H9 (cell line): ENCODE data around the gene ADGRF5. TPM values are rescaled to one million over a fixed set of nuclear protein-coding genes. Genes with fewer than 3 reads are reported as not detected.

Experiments used
- DNase-seq: peaks from one replicate; pipeline ENCODE4 v3.0.0-alpha.2; 2017
- H2AFZ ChIP-seq: one replicate; pipeline ENCODE4 v1.6.1; 2013; ENCODE audit warnings: mild to moderate bottlenecking, low read length, control low read depth, moderate library complexity
- H2AK5ac ChIP-seq: 2 replicates; pipeline ENCODE4 v1.6.1; 2013; ENCODE audit warnings: low read length, control low read depth, mixed read lengths; ENCODE audit not compliant: insufficient read length
- H2BK120ac ChIP-seq: one replicate; pipeline ENCODE4 v1.6.1; 2013; ENCODE audit warnings: low read depth, mild to moderate bottlenecking, low read length, control low read depth, inconsistent platforms; ENCODE audit not compliant: poor library complexity, severe bottlenecking
- H2BK12ac ChIP-seq: 2 replicates; pipeline ENCODE4 v1.6.1; 2013; ENCODE audit warnings: low read length, control low read depth, mixed read lengths, low read depth; ENCODE audit not compliant: insufficient read length
- H2BK15ac ChIP-seq: 2 replicates; pipeline ENCODE4 v1.6.1; 2013; ENCODE audit warnings: low read depth, low read length, control low read depth
- H2BK20ac ChIP-seq: one replicate; pipeline ENCODE4 v1.6.1; 2013; ENCODE audit warnings: low read depth, mild to moderate bottlenecking, low read length, control low read depth, inconsistent platforms; ENCODE audit not compliant: poor library complexity, severe bottlenecking
- H2BK5ac ChIP-seq: 2 replicates; pipeline ENCODE4 v1.6.1; 2013; ENCODE audit warnings: low read length, control low read depth, mixed read lengths; ENCODE audit not compliant: insufficient read length
- H3K14ac ChIP-seq: 2 replicates; pipeline ENCODE4 v1.6.1; 2013; ENCODE audit warnings: low read length, control low read depth; ENCODE audit not compliant: insufficient read depth
- H3K18ac ChIP-seq: 2 replicates; pipeline ENCODE4 v1.6.1; 2013; ENCODE audit warnings: low read depth, mild to moderate bottlenecking, mixed read lengths, low read length, control low read depth; ENCODE audit not compliant: insufficient read length
- H3K23ac ChIP-seq: 2 replicates; pipeline ENCODE4 v1.6.1; 2013; ENCODE audit warnings: low read length, control low read depth, mixed read lengths, low read depth; ENCODE audit not compliant: insufficient read length
- H3K23me2 ChIP-seq: 2 replicates; pipeline ENCODE4 v1.6.1; 2013; ENCODE audit warnings: low read depth, mild to moderate bottlenecking, mixed read lengths, low read length, control low read depth; ENCODE audit not compliant: insufficient read length, poor library complexity, severe bottlenecking
- H3K27ac ChIP-seq: 2 replicates; pipeline ENCODE4 v1.5.1; 2013; ENCODE audit warnings: low read length, control low read depth, mixed read lengths, low read depth; ENCODE audit not compliant: insufficient read length
- H3K27me3 ChIP-seq: 2 replicates; pipeline ENCODE4 v1.6.1; 2013; ENCODE audit warnings: low read length, control low read depth, inconsistent platforms; ENCODE audit not compliant: insufficient read depth
- H3K4ac ChIP-seq: 2 replicates; pipeline ENCODE4 v1.6.1; 2013; ENCODE audit warnings: low read depth, mild to moderate bottlenecking, control low read depth, inconsistent platforms, low read length, moderate library complexity
- H3K4me1 ChIP-seq: 2 replicates; pipeline ENCODE4 v1.6.1; 2013; ENCODE audit warnings: low read length, control low read depth, inconsistent platforms; ENCODE audit not compliant: insufficient read depth
- H3K4me2 ChIP-seq: 2 replicates; pipeline ENCODE4 v1.6.1; 2013; ENCODE audit warnings: low read length, control low read depth, mixed read lengths; ENCODE audit not compliant: insufficient read length, insufficient read depth
- H3K56ac ChIP-seq: 2 replicates; pipeline ENCODE4 v1.6.1; 2013; ENCODE audit warnings: low read depth, mild to moderate bottlenecking, mixed read lengths, low read length, control low read depth; ENCODE audit not compliant: insufficient read length
- H3K79me1 ChIP-seq: 2 replicates; pipeline ENCODE4 v1.6.1; 2013; ENCODE audit warnings: low read depth, mild to moderate bottlenecking, moderate library complexity, low read length, control low read depth, inconsistent platforms; ENCODE audit not compliant: insufficient read depth, poor library complexity, severe bottlenecking
- H3K79me2 ChIP-seq: 2 replicates; pipeline ENCODE4 v1.6.1; 2013; ENCODE audit warnings: low read length, control low read depth, inconsistent platforms; ENCODE audit not compliant: insufficient read depth
- H3K9ac ChIP-seq: 2 replicates; pipeline ENCODE4 v1.6.1; 2013; ENCODE audit warnings: low read length, control low read depth, mixed read lengths; ENCODE audit not compliant: insufficient read length; ENCODE audit errors: extremely low read depth
- H3K9me3 ChIP-seq: one replicate; pipeline ENCODE4 v1.6.1; 2013; ENCODE audit warnings: low read depth, low read length, inconsistent platforms; ENCODE audit not compliant: control insufficient read depth
- H3T11ph ChIP-seq: one replicate; pipeline ENCODE4 v1.6.1; 2013; ENCODE audit warnings: mild to moderate bottlenecking, low read length, control low read depth, inconsistent platforms
- H4K20me1 ChIP-seq: one replicate; pipeline ENCODE4 v1.6.1; 2013; ENCODE audit not compliant: control insufficient read depth, insufficient read length, insufficient read depth
- H4K5ac ChIP-seq: 2 replicates; pipeline ENCODE4 v1.6.1; 2013; ENCODE audit warnings: low read depth, mild to moderate bottlenecking, mixed read lengths, low read length, control low read depth; ENCODE audit not compliant: insufficient read length
- H4K8ac ChIP-seq: replicated peaks from 2 replicates; pipeline ENCODE4 v1.6.1; 2013; ENCODE audit warnings: low read length, control low read depth, mixed read lengths, low read depth; ENCODE audit not compliant: insufficient read length
- H4K91ac ChIP-seq: 2 replicates; pipeline ENCODE4 v1.6.1; 2013; ENCODE audit warnings: low read depth, mild to moderate bottlenecking, moderate library complexity, mixed read lengths, low read length, control low read depth; ENCODE audit not compliant: insufficient read length
- H3K27ac Mint-ChIP-seq, 3 experiments: 2 replicates in 2 of 3; 3 replicates in 1 of 3; pipeline ENCODE4 v1.8.0; 2020 to 2021; ENCODE audit warnings: mixed read lengths in 3 of 3, mild to moderate bottlenecking in 1 of 3, moderate library complexity in 1 of 3
- H3K27me3 Mint-ChIP-seq: 2 replicates; pipeline ENCODE4 v1.8.0; 2021; ENCODE audit warnings: low read depth, mild to moderate bottlenecking, moderate library complexity, mixed read lengths
- H3K36me3 Mint-ChIP-seq, 3 experiments: 2 replicates in 2 of 3; 3 replicates in 1 of 3; pipeline ENCODE4 v1.8.0; 2020 to 2021; ENCODE audit warnings: low read depth in 3 of 3, mixed read lengths in 3 of 3; ENCODE audit not compliant: insufficient read depth in 1 of 3
- H3K4me1 Mint-ChIP-seq, 2 experiments: 2 replicates each; pipeline ENCODE4 v1.8.0; 2020; ENCODE audit warnings: mixed read lengths in 2 of 2
- H3K4me3 Mint-ChIP-seq, 2 experiments: 2 replicates in 1 of 2; 3 replicates in 1 of 2; pipeline ENCODE4 v1.8.0; 2020 to 2021; ENCODE audit warnings: mild to moderate bottlenecking in 2 of 2, mixed read lengths in 2 of 2, moderate library complexity in 1 of 2
- H3K9me3 Mint-ChIP-seq, 2 experiments: 2 replicates in 1 of 2; 3 replicates in 1 of 2; pipeline ENCODE4 v1.8.0; 2020; ENCODE audit warnings: mild to moderate bottlenecking in 2 of 2, mixed read lengths in 2 of 2, moderate library complexity in 1 of 2
- CTCF ChIP-seq: fragments of 200-600 bp; sonication (generic); conservative IDR thresholded peaks from 3 replicates; pipeline ENCODE4 v1.8.0; 2021; ENCODE audit warnings: antibody characterized with exemption, mild to moderate bottlenecking
- WGBS: extraction: QIAGEN DNeasy Blood & Tissue Kit; methylation state at CpG from one replicate; pipeline ENCODE4 v1.1.7; 2013; ENCODE audit warnings: missing lambda C conversion rate, low lambda C conversion rate, mixed read lengths; ENCODE audit not compliant: insufficient read length; ENCODE audit errors: extremely low coverage; 5-methylcytosine and 5-hydroxymethylcytosine counted together
- total RNA-seq: library from RNA; stranded (reverse); gene quantifications from 2 replicates; pipeline ENCODE4 v1.2.1, GENCODE V29; 2021

The ADGRF5 gene
- total RNA-seq, 1 experiment from 2014 or later: not detected

- no peaks in the 10 kb centered on the region for H4K20me1 ChIP-seq
- no peak overlapping the region for H2BK15ac ChIP-seq
- Mint-ChIP-seq H3K4me1 (peaks cover 0 to 4% of the 10 kb centered on the region in 2 experiments; a peak in 1 of 4 replicates), H3K27me3 (peaks cover 3% of the 10 kb centered on the region; the same call in 1 of the 2 replicates), H3K9me3 (no peaks in the 10 kb centered on the region), H3K4me3 (no peak overlapping the region), H3K27ac (no peak overlapping the region), H3K36me3 (no peaks in the 10 kb centered on the region)
- H2AFZ ChIP-seq: no peak overlapping the region
- no peak overlapping the region for H2BK5ac ChIP-seq
- no peaks in the 10 kb centered on the region for H3K27me3 ChIP-seq
- no peak overlapping the region for H4K91ac ChIP-seq
- no peak overlapping the region for H3T11ph ChIP-seq
- H3K18ac ChIP-seq: no peak overlapping the region
- no peak overlapping the region for H3K23ac ChIP-seq
- H3K14ac ChIP-seq: no peak overlapping the region; the same call in 1 of the 2 replicates
- no CpG with 5 or more reads among the region's 5 CpGs for WGBS
- no peaks in the 10 kb centered on the region for H3K79me2 ChIP-seq
- H3K4ac ChIP-seq: no peak overlapping the region
- no peaks in the 10 kb centered on the region; the same call in 1 of the 2 replicates for H3K4me1 ChIP-seq
- DNase-seq: no peak
- no peak overlapping the region for H3K27ac ChIP-seq
- no peak overlapping the region for H3K9ac ChIP-seq
- no peak overlapping the region for H2AK5ac ChIP-seq
- no peaks in the 10 kb centered on the region for H3K79me1 ChIP-seq
- H2BK20ac ChIP-seq: no peak overlapping the region
- H4K8ac ChIP-seq: no peak overlapping the region
- no peak overlapping the region for H3K56ac ChIP-seq
- H2BK120ac ChIP-seq: no peak overlapping the region
- H2BK12ac ChIP-seq: no peak overlapping the region
- no peaks in the 10 kb centered on the region for H3K23me2 ChIP-seq
- H3K4me2 ChIP-seq: no peak overlapping the region
- no peak overlapping the region for H4K5ac ChIP-seq
- no peaks in the 10 kb centered on the region for H3K9me3 ChIP-seq
- TF ChIP-seq CTCF: no peak
Observed at GRCh38 chr6:46947497-46947896, 25.8 kb upstream of the ADGRF5 start.
